Liver (tissue), 3 donors: ENCODE measurements around the gene CAMKMT.

Experiments
- CTCF ChIP-seq: fragments of 150-350 bp; IDR thresholded peaks from 2 replicates; pipeline ENCODE4 v1.5.1; 2017; ENCODE audit warnings: improper control_type of control experiment, low read depth, low read length; ENCODE audit not compliant: missing input control
- FOXA1 ChIP-seq: IDR thresholded peaks from 2 replicates; pipeline ENCODE4 v1.6.1; 2016; ENCODE audit warnings: antibody characterized with exemption
- GABPA ChIP-seq, 2 donors: IDR thresholded peaks in 1 of 2; conservative IDR thresholded peaks in 1 of 2; 2 replicates each; pipeline ENCODE4 v1.6.1; 2016; ENCODE audit warnings: antibody characterized with exemption in 2 of 2, mild to moderate bottlenecking in 1 of 2, moderate library complexity in 1 of 2
- JUND ChIP-seq, 2 donors: IDR thresholded peaks; 2 replicates each; pipeline ENCODE4 v1.6.1; 2016; ENCODE audit warnings: antibody characterized with exemption in 2 of 2
- MAX ChIP-seq: IDR thresholded peaks from 2 replicates; pipeline ENCODE4 v1.6.1; 2016; ENCODE audit warnings: antibody characterized with exemption
- NR2F2 ChIP-seq: IDR thresholded peaks from 2 replicates; pipeline ENCODE4 v1.6.1; 2016; ENCODE audit warnings: antibody characterized with exemption
- RAD21 ChIP-seq, 2 donors: IDR thresholded peaks; 2 replicates each; pipeline ENCODE4 v1.6.1; 2016; ENCODE audit warnings: antibody characterized with exemption in 2 of 2, mild to moderate bottlenecking in 2 of 2
- REST ChIP-seq: IDR thresholded peaks from 2 replicates; pipeline ENCODE4 v1.6.1; 2016; ENCODE audit warnings: antibody characterized with exemption, mild to moderate bottlenecking
- SP1 ChIP-seq: IDR thresholded peaks from 2 replicates; pipeline ENCODE4 v1.6.1; 2018; ENCODE audit warnings: antibody characterized with exemption, mild to moderate bottlenecking
- TAF1 ChIP-seq: conservative IDR thresholded peaks from 2 replicates; pipeline ENCODE4 v1.6.1; 2016; ENCODE audit warnings: antibody characterized with exemption, mild to moderate bottlenecking
- YY1 ChIP-seq: IDR thresholded peaks from 2 replicates; pipeline ENCODE4 v1.6.1; 2016; ENCODE audit warnings: antibody characterized with exemption, mild to moderate bottlenecking
- ZBTB33 ChIP-seq: IDR thresholded peaks from 2 replicates; pipeline ENCODE4 v1.6.1; 2016; ENCODE audit warnings: antibody characterized with exemption
- donor health status: healthy.
- donor health status: healthy.

GRCh38 chr2:44328750-44329149, 33.0 kb upstream of the CAMKMT start:
- no peak for TF ChIP-seq GABPA (IDR thresholded peaks at IDR 0.05 in 1 of 2, conservative IDR thresholded peaks at IDR 0.05 in 1 of 2)
- TF ChIP-seq CTCF: no peak
- TF ChIP-seq YY1: no peak
- no peak for TF ChIP-seq RAD21 (IDR thresholded peaks at IDR 0.05)
- TF ChIP-seq FOXA1: no peak
- TF ChIP-seq SP1: no peak
- TF ChIP-seq MAX: no peak
- TF ChIP-seq TAF1: no peak
- no peak for TF ChIP-seq NR2F2
- no peak for TF ChIP-seq REST
- no peak for TF ChIP-seq ZBTB33
- TF ChIP-seq JUND (IDR thresholded peaks at IDR 0.05): no peak
